Left lobe of liver (tissue), 2 donors: ENCODE measurements around the gene NUTM2F. TPM values are rescaled to one million over a fixed set of nuclear protein-coding genes. Genes with fewer than 3 reads are reported as not detected.
A peak's percentile ranks its signal among the peaks of the same experiment; 100 is the strongest.
"Not testable (repeated sequence)": the region's sequence is repeated elsewhere in the genome, so short reads cannot be mapped to it uniquely, and the experiment has no call there.

Source experiments
- ATAC-seq: fragments of 200-7000 bp; cut with Tn5 transposase; one replicate; pipeline ENCODE4 v1.9.1; 2020; ENCODE audit warnings: mild to moderate bottlenecking, moderate library complexity
- DNase-seq: peaks from one replicate; pipeline ENCODE4 v3.0.0-alpha.2; 2020; ENCODE audit warnings: low spot score
- total RNA-seq: library from RNA; stranded (reverse); gene quantifications from one replicate; pipeline ENCODE4 v1.2.1, GENCODE V29; 2021
- donor health status: DM: no; HTN: no; CAD: no; lungs with moderate emphysema.
- donor health status: DM: no; HTN: yes; CAD: no.

NUTM2F gene
- total RNA-seq, 1 donor from 2014 or later: 0.08 TPM

GRCh38 chr9:94317949-94318657, 10.3 kb downstream of the NUTM2F start:
- DNase-seq, ATAC-seq: not testable (repeated sequence)

- not testable (repeated sequence) for ATAC-seq, DNase-seq
Observed at GRCh38 chr9:94316236-94316635, 12.2 kb downstream of the NUTM2F start.

GRCh38 chr9:94315034-94315984, 13.1 kb downstream of the NUTM2F start:
- ATAC-seq: peak; percentile 52
- not testable (repeated sequence) for DNase-seq

- ATAC-seq: no peak
- no peak for DNase-seq
Observed at GRCh38 chr9:94303321-94303720, 25.1 kb downstream of the NUTM2F start.

- DNase-seq (no peak), ATAC-seq (no peak)
Observed at GRCh38 chr9:94302426-94302825, 26.0 kb downstream of the NUTM2F start.

GRCh38 chr9:94301583-94301982, 26.9 kb downstream of the NUTM2F start:
- DNase-seq (no peak), ATAC-seq (no peak)

- DNase-seq (no peak), ATAC-seq (no peak)
Observed at GRCh38 chr9:94300470-94301301, 27.8 kb downstream of the NUTM2F start.

- no peak for ATAC-seq
- DNase-seq: no peak
Observed at GRCh38 chr9:94298949-94299599, 29.4 kb downstream of the NUTM2F start.

- ATAC-seq: no peak
- no peak for DNase-seq
Observed at GRCh38 chr9:94289691-94290090, 38.8 kb downstream of the NUTM2F start.

GRCh38 chr9:94287877-94288513, 40.4 kb downstream of the NUTM2F start:
- ATAC-seq (no peak), DNase-seq (no peak)

- ATAC-seq (no peak), DNase-seq (no peak)
Observed at GRCh38 chr9:94286116-94286515, 42.3 kb downstream of the NUTM2F start.

GRCh38 chr9:94281101-94281500, 47.3 kb downstream of the NUTM2F start:
- ATAC-seq (no peak), DNase-seq (no peak)

GRCh38 chr9:94280409-94280989, 47.9 kb downstream of the NUTM2F start:
- ATAC-seq (no peak), DNase-seq (no peak)

GRCh38 chr9:94277885-94278536, 50.4 kb downstream of the NUTM2F start:
- DNase-seq (no peak), ATAC-seq (no peak)

- not testable (repeated sequence) for ATAC-seq, DNase-seq
Observed at GRCh38 chr9:94277029-94277428, 51.4 kb downstream of the NUTM2F start.

- DNase-seq (no peak), ATAC-seq (peak; percentile 47)
Observed at GRCh38 chr9:94270009-94270408, 58.4 kb downstream of the NUTM2F start.

GRCh38 chr9:94269264-94269663, 59.2 kb downstream of the NUTM2F start:
- ATAC-seq (no peak), DNase-seq (no peak)
